ENCODE measurements around the gene TRAF2. TPM values are rescaled to one million over a fixed set of nuclear protein-coding genes. Genes with fewer than 3 reads are reported as not detected.

The TRAF2 gene
- total RNA-seq, 4 donors from 2014 or later, result 9.7 to 18.3 (median 15.4) TPM

DNA sequence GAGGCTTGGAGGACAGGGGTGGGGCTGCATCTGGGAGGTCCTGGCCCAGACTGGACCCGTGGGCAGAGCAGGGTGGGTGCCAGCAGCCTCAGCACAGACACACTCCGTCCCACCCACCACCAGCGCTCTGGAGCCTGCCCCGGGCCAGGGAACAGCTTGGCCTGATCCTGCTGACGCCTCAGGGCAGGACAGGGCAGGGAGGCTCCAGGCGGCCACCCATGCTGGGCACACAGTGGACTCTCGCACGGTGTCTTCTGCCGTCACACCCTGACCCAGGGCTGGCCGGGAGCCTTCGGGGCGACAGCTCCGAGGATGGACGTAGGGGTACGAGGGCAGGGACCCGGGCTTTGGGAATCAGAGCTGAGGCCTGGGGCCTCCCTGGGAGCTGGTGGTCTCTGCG, 82.8 kb downstream of the TRAF2 start:
- Histone ChIP-seq H3K27ac (no peak overlapping the region), H3K9me3 (no peaks in the 10 kb centered on the region), H3K36me3 (no peaks in the 10 kb centered on the region), H3K4me3 (replicated peaks in 1 of 3) (no peak overlapping the region), H3K27me3 (no peaks in the 10 kb centered on the region), H3K4me1 (peaks cover 0 to 8% of the 10 kb centered on the region in 2 donors)
- intact Hi-C loops (cut with DNase I), result no loop called here
- TF ChIP-seq, protein P1, sequence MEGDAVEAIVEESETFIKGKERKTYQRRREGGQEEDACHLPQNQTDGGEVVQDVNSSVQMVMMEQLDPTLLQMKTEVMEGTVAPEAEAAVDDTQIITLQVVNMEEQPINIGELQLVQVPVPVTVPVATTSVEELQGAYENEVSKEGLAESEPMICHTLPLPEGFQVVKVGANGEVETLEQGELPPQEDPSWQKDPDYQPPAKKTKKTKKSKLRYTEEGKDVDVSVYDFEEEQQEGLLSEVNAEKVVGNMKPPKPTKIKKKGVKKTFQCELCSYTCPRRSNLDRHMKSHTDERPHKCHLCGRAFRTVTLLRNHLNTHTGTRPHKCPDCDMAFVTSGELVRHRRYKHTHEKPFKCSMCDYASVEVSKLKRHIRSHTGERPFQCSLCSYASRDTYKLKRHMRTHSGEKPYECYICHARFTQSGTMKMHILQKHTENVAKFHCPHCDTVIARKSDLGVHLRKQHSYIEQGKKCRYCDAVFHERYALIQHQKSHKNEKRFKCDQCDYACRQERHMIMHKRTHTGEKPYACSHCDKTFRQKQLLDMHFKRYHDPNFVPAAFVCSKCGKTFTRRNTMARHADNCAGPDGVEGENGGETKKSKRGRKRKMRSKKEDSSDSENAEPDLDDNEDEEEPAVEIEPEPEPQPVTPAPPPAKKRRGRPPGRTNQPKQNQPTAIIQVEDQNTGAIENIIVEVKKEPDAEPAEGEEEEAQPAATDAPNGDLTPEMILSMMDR (IDR thresholded peaks at IDR 0.05), result no peak
- no peak for TF ChIP-seq POLR2A (IDR thresholded peaks at IDR 0.05)
- 83% methylated on average over 2 of the region's 17 CpGs; no CpG with 5 or more reads in 1 of the 2 donors for WGBS, 2 donors
- DNase-seq, result no peak

DNA sequence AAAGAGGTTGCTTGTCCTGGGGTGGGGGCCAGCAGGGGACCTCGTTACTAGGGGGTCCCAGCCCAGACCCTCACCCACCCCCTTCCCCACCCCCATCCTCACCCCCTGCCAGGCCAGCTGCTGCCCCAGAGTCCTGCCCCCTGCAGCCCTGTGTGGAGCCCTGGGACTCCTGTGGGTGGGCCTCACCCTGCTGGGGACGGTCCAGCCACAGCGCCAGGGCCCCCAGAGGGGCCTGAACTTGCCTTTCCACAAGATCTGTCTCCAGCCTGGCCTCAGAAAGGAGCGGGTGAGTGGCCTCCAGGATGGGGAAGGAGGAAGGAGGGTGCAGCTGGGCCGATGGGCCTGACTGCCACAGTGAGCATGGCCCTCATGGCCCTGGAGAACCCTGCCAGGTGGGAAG, 83.5 kb downstream of the TRAF2 start:
- Histone ChIP-seq H3K9me3 (no peaks in the 10 kb centered on the region), H3K4me1 (peaks cover 0 to 8% of the 10 kb centered on the region in 2 donors), H3K4me3 (replicated peaks in 1 of 3) (no peak overlapping the region), H3K36me3 (no peaks in the 10 kb centered on the region), H3K27me3 (no peaks in the 10 kb centered on the region), H3K27ac (no peak overlapping the region)
- DNase-seq, result no peak
- TF ChIP-seq POLR2A (IDR thresholded peaks at IDR 0.05), result no peak
- TF ChIP-seq, protein P1 (IDR thresholded peaks at IDR 0.05), result no peak
- intact Hi-C loops (cut with DNase I), result no loop called here
- whole genome bisulfite sequencing, 2 donors, result 86% methylated on average over 2 of the region's 5 CpGs; no CpG with 5 or more reads in 1 of the 2 donors

GRCh38 chr9:136970361-136970760, 84.0 kb downstream of the TRAF2 start:
- DNase-seq, result no peak
- H3K27ac ChIP-seq, result no peak overlapping the region
- intact Hi-C loops (cut with DNase I), result no loop called here
- no peak overlapping the region for H3K4me3 ChIP-seq (replicated peaks in 1 of 3)
- H3K27me3 ChIP-seq, result no peaks in the 10 kb centered on the region
- peaks cover 0 to 8% of the 10 kb centered on the region in 2 donors for H3K4me1 ChIP-seq
- TF ChIP-seq, protein P1 (IDR thresholded peaks at IDR 0.05), result no peak
- TF ChIP-seq POLR2A (IDR thresholded peaks at IDR 0.05), result no peak
- WGBS, 2 donors, result 90 to 93% methylated on average over 7 to 10 of the region's 11 CpGs
- H3K36me3 ChIP-seq, result no peaks in the 10 kb centered on the region
- H3K9me3 ChIP-seq, result no peaks in the 10 kb centered on the region

DNA sequence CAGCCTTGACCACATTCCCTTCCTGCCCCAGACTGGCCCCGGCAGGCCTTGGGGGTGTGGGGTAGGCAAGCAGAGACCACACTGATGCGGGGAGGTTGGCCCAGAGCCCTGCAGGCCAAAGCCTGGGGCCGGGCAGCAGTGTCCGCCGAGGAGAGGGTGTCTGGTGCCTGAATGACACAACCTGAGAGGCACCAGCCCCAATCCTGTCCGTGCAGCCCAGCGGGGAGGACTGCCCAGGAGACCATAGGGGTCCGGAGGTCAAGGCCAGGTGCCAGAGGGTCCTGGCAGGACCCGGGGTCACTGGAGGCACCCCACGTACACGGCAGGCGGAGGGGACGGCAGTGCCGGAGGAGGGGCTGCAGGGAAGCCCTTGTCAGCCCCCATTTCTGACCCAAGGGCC, 85.4 kb downstream of the TRAF2 start:
- no peak for DNase-seq
- H3K4me1 ChIP-seq, result no peaks in the 10 kb centered on the region
- no peak overlapping the region for H3K27ac ChIP-seq
- H3K9me3 ChIP-seq, result no peaks in the 10 kb centered on the region
- no peaks in the 10 kb centered on the region for H3K27me3 ChIP-seq
- intact Hi-C loops (cut with DNase I), result no loop called here
- no peak overlapping the region for H3K4me3 ChIP-seq (replicated peaks in 1 of 3)
- no peak for TF ChIP-seq POLR2A (IDR thresholded peaks at IDR 0.05)
- TF ChIP-seq, protein P1 (IDR thresholded peaks at IDR 0.05), result no peak
- H3K36me3 ChIP-seq, result no peaks in the 10 kb centered on the region
- WGBS, 2 donors, result 64 to 79% methylated on average over 5 to 6 of the region's 14 CpGs

DNA sequence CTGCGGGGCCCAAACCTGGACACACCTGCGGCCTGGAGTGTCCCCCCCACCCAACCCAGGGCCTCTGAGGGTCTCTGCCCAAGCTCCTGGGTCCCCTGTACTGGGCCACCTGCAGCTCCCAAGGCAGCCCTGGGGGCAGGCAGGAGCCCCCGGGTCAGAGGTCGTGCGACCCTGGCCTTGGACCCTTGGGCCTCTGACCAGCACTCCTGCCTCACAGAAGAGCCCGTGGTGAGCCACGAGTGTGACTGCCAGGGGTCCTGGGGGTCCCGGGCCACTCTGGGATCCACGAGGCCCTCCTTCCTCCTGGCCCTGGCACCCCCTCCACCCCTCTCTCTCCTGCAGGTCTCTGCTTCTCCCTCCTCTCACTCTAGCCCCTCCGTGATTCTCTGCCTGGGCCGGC, 86.0 kb downstream of the TRAF2 start:
- Histone ChIP-seq H3K9me3 (no peaks in the 10 kb centered on the region), H3K27ac (no peak overlapping the region), H3K36me3 (no peaks in the 10 kb centered on the region), H3K4me3 (replicated peaks in 1 of 3) (no peak overlapping the region), H3K27me3 (no peaks in the 10 kb centered on the region), H3K4me1 (peaks cover 0 to 2% of the 10 kb centered on the region in 2 donors)
- no peak for DNase-seq
- intact Hi-C loops (cut with DNase I), result no loop called here
- TF ChIP-seq, protein P1 (IDR thresholded peaks at IDR 0.05), result no peak
- no peak for TF ChIP-seq POLR2A (IDR thresholded peaks at IDR 0.05)
- WGBS, 2 donors, result 93 to 96% methylated on average over 4 to 5 of the region's 11 CpGs
